ENCODE measurements around the gene SNX18. TPM values are rescaled to one million over a fixed set of nuclear protein-coding genes. Genes with fewer than 3 reads are reported as not detected.

SNX18 gene
- total RNA-seq, 4 donors from 2014 or later, result 17.9 to 43.2 (median 24.4) TPM

GRCh38 chr5:54524082-54524481, 6.5 kb downstream of the SNX18 start:
- H3K27me3 ChIP-seq, result no peaks in the 10 kb centered on the region
- H3K9me3 ChIP-seq, result no peaks in the 10 kb centered on the region
- no peak overlapping the region for H3K4me3 ChIP-seq
- peaks cover 94% of the 10 kb centered on the region for H3K4me1 ChIP-seq
- WGBS, result 69% methylated on average over 8 of the region's 8 CpGs
- no peaks in the 10 kb centered on the region for H3K36me3 ChIP-seq
- DNase-seq (ENCODE audit: low spot score in 2 of 2), result no peak
- no peak for TF ChIP-seq EP300 (IDR thresholded peaks at IDR 0.05)
- TF ChIP-seq CTCF (IDR thresholded peaks at IDR 0.05), result no peak
- no peak for TF ChIP-seq POLR2AphosphoS5 (IDR thresholded peaks at IDR 0.05)
- peak overlapping the region; percentile 27 for H3K27ac ChIP-seq

- H3K36me3 ChIP-seq, result no peaks in the 10 kb centered on the region
- DNase-seq (ENCODE audit: low spot score in 2 of 2), result no peak
- no peaks in the 10 kb centered on the region for H3K27me3 ChIP-seq
- H3K4me1 ChIP-seq, result peaks cover 89% of the 10 kb centered on the region
- peak overlapping the region; percentile 24 for H3K27ac ChIP-seq
- no peaks in the 10 kb centered on the region for H3K9me3 ChIP-seq
- WGBS, result 55% methylated on average over 8 of the region's 8 CpGs
- H3K4me3 ChIP-seq, result no peak overlapping the region
- TF ChIP-seq CTCF (IDR thresholded peaks at IDR 0.05) (no peak), EP300 (IDR thresholded peaks at IDR 0.05) (no peak), POLR2AphosphoS5 (IDR thresholded peaks at IDR 0.05) (no peak), POLR2A (IDR thresholded peaks at IDR 0.05) (no peak)
These were observed 7.1 kb downstream of the SNX18 start for GRCh38 chr5:54524704-54525103.

- WGBS, result 82% methylated on average over 4 of the region's 4 CpGs
- no peak overlapping the region for H3K27ac ChIP-seq
- H3K27me3 ChIP-seq, result no peaks in the 10 kb centered on the region
- H3K36me3 ChIP-seq, result no peaks in the 10 kb centered on the region
- TF ChIP-seq POLR2A (IDR thresholded peaks at IDR 0.05) (no peak), CTCF (IDR thresholded peaks at IDR 0.05) (no peak)
- peaks cover 89% of the 10 kb centered on the region for H3K4me1 ChIP-seq
- DNase-seq (ENCODE audit: low spot score in 2 of 2), result no peak
- H3K9me3 ChIP-seq, result no peaks in the 10 kb centered on the region
- H3K4me3 ChIP-seq, result no peak overlapping the region
These were observed 7.7 kb downstream of the SNX18 start for GRCh38 chr5:54525261-54525660.

GRCh38 chr5:54525692-54526091, 8.1 kb downstream of the SNX18 start:
- 75% methylated on average over 6 of the region's 6 CpGs for WGBS
- no peak overlapping the region for H3K4me3 ChIP-seq
- H3K9me3 ChIP-seq, result no peaks in the 10 kb centered on the region
- TF ChIP-seq CTCF (IDR thresholded peaks at IDR 0.05) (no peak), POLR2A (IDR thresholded peaks at IDR 0.05) (no peak), POLR2AphosphoS5 (IDR thresholded peaks at IDR 0.05) (no peak), EP300 (IDR thresholded peaks at IDR 0.05) (no peak)
- H3K27ac ChIP-seq, result no peak overlapping the region
- DNase-seq (ENCODE audit: low spot score in 2 of 2), result no peak
- no peaks in the 10 kb centered on the region for H3K36me3 ChIP-seq
- H3K27me3 ChIP-seq, result no peaks in the 10 kb centered on the region
- peaks cover 87% of the 10 kb centered on the region for H3K4me1 ChIP-seq

- H3K4me3 ChIP-seq, result no peak overlapping the region
- no peaks in the 10 kb centered on the region for H3K36me3 ChIP-seq
- no peaks in the 10 kb centered on the region for H3K27me3 ChIP-seq
- no peaks in the 10 kb centered on the region for H3K9me3 ChIP-seq
- DNase-seq (ENCODE audit: low spot score in 2 of 2), result no peak
- no peak overlapping the region for H3K27ac ChIP-seq
- WGBS, result 71% methylated on average over 6 of the region's 6 CpGs
- peaks cover 82% of the 10 kb centered on the region for H3K4me1 ChIP-seq
- no peak for TF ChIP-seq CTCF (IDR thresholded peaks at IDR 0.05)
- TF ChIP-seq POLR2AphosphoS5 (IDR thresholded peaks at IDR 0.05), result no peak
- TF ChIP-seq EP300 (IDR thresholded peaks at IDR 0.05), result no peak
- TF ChIP-seq POLR2A (IDR thresholded peaks at IDR 0.05), result no peak
These were observed 9.2 kb downstream of the SNX18 start for GRCh38 chr5:54526604-54527288.

All from suprapubic skin (tissue), 4 donors.